B cell (primary cell): Measurements from ENCODE around the gene ASXL2. TPM values are rescaled to one million over a fixed set of nuclear protein-coding genes. Genes with fewer than 3 reads are reported as not detected.

ENCODE experiments used
- ATAC-seq: fragments of 200-7000 bp; cut with Tn5 transposase; one replicate; pipeline ENCODE4 v1.10.0; 2021; ENCODE audit warnings: low read depth, mild to moderate bottlenecking, moderate number of reproducible peaks, moderate library complexity
- CTCF ChIA-PET: fragments of 350-600 bp; sonication (Branson Sonifier 250); formaldehyde crosslinking; loops from one replicate; lab custom pipeline; 2021; ENCODE audit warnings: antibody characterized with exemption, inconsistent platforms; lab: Charles Lee
- POLR2A ChIA-PET: fragments of 350-600 bp; sonication (Branson Sonifier 250); formaldehyde crosslinking; loops from one replicate; lab custom pipeline; 2021; ENCODE audit warnings: antibody characterized with exemption; lab: Charles Lee
- DNase-seq: peaks from one replicate; pipeline ENCODE4 v3.0.0; 2013
- H2AFZ ChIP-seq: 2 replicates; pipeline ENCODE4 v1.6.1; 2012; ENCODE audit warnings: mild to moderate bottlenecking, low read depth, low read length; ENCODE audit not compliant: insufficient read depth, poor library complexity, severe bottlenecking
- H3K27ac ChIP-seq, 2 donors: 1 replicate in 1 of 2; 2 replicates in 1 of 2; pipeline ENCODE4 v1.5.1; 2012 to 2013; ENCODE audit warnings: low read length in 2 of 2, mild to moderate bottlenecking in 2 of 2, moderate library complexity in 1 of 2
- H3K27me3 ChIP-seq, 4 experiments: fragments of 200-600 bp in 1 of 4; sonication (generic) in 1 of 4; replicated peaks in 1 of 4; 1 replicate in 2 of 4; 2 replicates in 2 of 4; pipeline versions ENCODE4 v1.6.1 to v1.7.0; 2013 to 2016; ENCODE audit warnings: low read length in 3 of 4, mild to moderate bottlenecking in 2 of 4, mixed read lengths in 1 of 4, moderate library complexity in 1 of 4; ENCODE audit not compliant: insufficient read depth in 4 of 4, control insufficient read depth in 3 of 4; ENCODE audit errors: control extremely low read depth in 1 of 4
- H3K36me3 ChIP-seq, 2 experiments: replicated peaks in 1 of 2; 1 replicate in 1 of 2; 2 replicates in 1 of 2; pipeline versions ENCODE4 v1.6.1 to v1.7.1; 2013; ENCODE audit warnings: low read length in 1 of 2; ENCODE audit not compliant: insufficient read depth in 2 of 2, control insufficient read depth in 1 of 2; ENCODE audit errors: control extremely low read depth in 1 of 2, extremely low read depth in 1 of 2
- H3K4me1 ChIP-seq, 2 donors: fragments of 200-600 bp in 1 of 2; sonication (generic) in 1 of 2; 1 replicate in 1 of 2; 2 replicates in 1 of 2; pipeline versions ENCODE4 v1.5.1 to v1.6.1; 2013 to 2017; ENCODE audit warnings: low read length in 2 of 2; ENCODE audit not compliant: control insufficient read depth in 2 of 2, insufficient read depth in 2 of 2
- H3K4me2 ChIP-seq: replicated peaks from 2 replicates; pipeline ENCODE3; 2012; ENCODE audit warnings: mild to moderate bottlenecking, low read depth, low read length; ENCODE audit not compliant: poor library complexity, severe bottlenecking
- H3K4me3 ChIP-seq, 5 experiments: fragments of 200-600 bp in 1 of 5; sonication (generic) in 1 of 5; 1 replicate in 3 of 5; 2 replicates in 2 of 5; pipeline versions ENCODE4 v1.5.1 to v1.7.0; 2011 to 2016; ENCODE audit warnings: low read length in 4 of 5, mild to moderate bottlenecking in 4 of 5, low read depth in 2 of 5, control low read depth in 1 of 5, moderate library complexity in 1 of 5; ENCODE audit not compliant: insufficient read depth in 1 of 5; ENCODE audit errors: control extremely low read depth in 1 of 5, extremely low read depth in 1 of 5
- H3K79me2 ChIP-seq: fragments of 200-600 bp; sonication (generic); one replicate; pipeline ENCODE4 v1.6.0; 2016; ENCODE audit warnings: low read length; ENCODE audit not compliant: control insufficient read depth, insufficient read depth
- H3K9ac ChIP-seq: fragments of 200-600 bp; sonication (generic); 2 replicates; pipeline ENCODE4 v1.6.1; 2017; ENCODE audit warnings: mild to moderate bottlenecking, low read length, moderate library complexity
- H3K9me3 ChIP-seq, 3 donors: one replicate each; pipeline versions ENCODE4 v1.6.1 to v1.7.1; 2013; ENCODE audit warnings: low read length in 2 of 3; ENCODE audit not compliant: control insufficient read depth in 2 of 3, insufficient read depth in 1 of 3; ENCODE audit errors: control extremely low read depth in 1 of 3
- H4K20me1 ChIP-seq: 2 replicates; pipeline ENCODE4 v1.6.0; 2012; ENCODE audit warnings: mild to moderate bottlenecking, low read length; ENCODE audit not compliant: insufficient read depth, control insufficient read depth, poor library complexity, severe bottlenecking
- H3K27ac Mint-ChIP-seq: one replicate; pipeline ENCODE4 v1.8.0; 2021; ENCODE audit warnings: mixed read lengths
- H3K27me3 Mint-ChIP-seq: one replicate; pipeline ENCODE4 v1.8.0; 2021; ENCODE audit warnings: mixed read lengths
- H3K4me1 Mint-ChIP-seq: one replicate; pipeline ENCODE4 v1.8.0; 2021; ENCODE audit warnings: mixed read lengths
- H3K4me3 Mint-ChIP-seq: one replicate; pipeline ENCODE4 v1.8.0; 2021; ENCODE audit warnings: mixed read lengths
- H3K9me3 Mint-ChIP-seq: one replicate; pipeline ENCODE4 v1.8.0; 2022; ENCODE audit warnings: mixed read lengths; ENCODE audit not compliant: insufficient read depth
- CTCF ChIP-seq: fragments of 200-600 bp; IDR thresholded peaks from one replicate; pipeline ENCODE4 v1.8.0; 2022; ENCODE audit warnings: antibody characterized with exemption, mild to moderate bottlenecking
- EZH2 ChIP-seq: IDR thresholded peaks from 2 replicates; pipeline ENCODE4 v1.6.1; 2012; ENCODE audit warnings: borderline replicate concordance, low read depth, mild to moderate bottlenecking, moderate library complexity, low read length; ENCODE audit not compliant: insufficient read depth, poor library complexity, severe bottlenecking
- WGBS: methylation state at CpG from one replicate; pipeline ENCODE4 v1.1.5; 2013; ENCODE audit warnings: missing lambda C conversion rate; ENCODE audit not compliant: insufficient coverage; 5-methylcytosine and 5-hydroxymethylcytosine counted together
- intact Hi-C: fragments of 100-400 bp; cut with micrococcal nuclease; formaldehyde crosslinking; loops from one replicate; pipeline ENCODE4 v1.10.0; 2022
- polyA plus RNA-seq: library from polyadenylated mRNA; depleted of rRNA; stranded (reverse); fragments of >200 nt; gene quantifications from 2 replicates; pipeline ENCODE4 v1.2.3, GENCODE V29; 2012
- total RNA-seq, 2 donors: library from RNA; stranded (reverse); fragments of 120-200 nt in 1 of 2; gene quantifications; 1 replicate in 1 of 2; 2 replicates in 1 of 2; pipeline versions ENCODE4 v1.2.3 to v1.2.4, GENCODE V29; 2013 to 2022

ASXL2 gene
- total and polyA plus RNA-seq, 2 donors (not counting 1 experiment from before 2014, with no cell fraction given) = 7.6 to 55.0 TPM

GRCh38 chr2:25808006-25808383 is 70.3 kb downstream of the ASXL2 start:
- no peak overlapping the region for H3K4me3 Mint-ChIP-seq
- no peak for ATAC-seq
- H3K27me3 Mint-ChIP-seq = no peaks in the 10 kb centered on the region
- no peak overlapping the region for H3K27ac Mint-ChIP-seq
- ChIA-PET POLR2A (interaction anchor here (0.6 kb wide), 1 partner anchor 163 kb away, joined by 8 read pairs; no protein-coding TSS in a partner anchor), CTCF (no interaction called here)
- no peak overlapping the region for H2AFZ ChIP-seq
- H3K79me2 ChIP-seq = peaks cover 21% of the 10 kb centered on the region
- peaks cover 19% of the 10 kb centered on the region for H4K20me1 ChIP-seq
- no peaks in the 10 kb centered on the region for H3K9me3 Mint-ChIP-seq
- no CpG with 5 or more reads among the region's 2 CpGs for WGBS
- no peaks in the 10 kb centered on the region for H3K4me1 ChIP-seq
- DNase-seq = no peak
- no peaks in the 10 kb centered on the region for H3K9me3 ChIP-seq
- H3K27ac ChIP-seq = no peak overlapping the region
- peaks cover 13 to 36% of the 10 kb centered on the region in 2 experiments for H3K36me3 ChIP-seq
- TF ChIP-seq CTCF = no peak
- TF ChIP-seq EZH2 = no peak
- H3K4me3 ChIP-seq = no peak overlapping the region
- no peaks in the 10 kb centered on the region for H3K27me3 ChIP-seq
- intact Hi-C loops = no loop called here
- no peak overlapping the region for H3K4me2 ChIP-seq
- peaks cover 12% of the 10 kb centered on the region for H3K4me1 Mint-ChIP-seq
- H3K9ac ChIP-seq = no peak overlapping the region

- peaks cover 17% of the 10 kb centered on the region for H4K20me1 ChIP-seq
- H3K9ac ChIP-seq = no peak overlapping the region
- DNase-seq = no peak
- WGBS = no CpG with 5 or more reads among the region's 1 CpG
- Mint-ChIP-seq H3K4me3 (no peak overlapping the region), H3K9me3 (no peaks in the 10 kb centered on the region), H3K27me3 (no peaks in the 10 kb centered on the region), H3K27ac (no peak overlapping the region), H3K4me1 (peaks cover 12% of the 10 kb centered on the region)
- H3K4me2 ChIP-seq = no peak overlapping the region
- intact Hi-C loops = no loop called here
- no peaks in the 10 kb centered on the region for H3K27me3 ChIP-seq
- H3K9me3 ChIP-seq = no peaks in the 10 kb centered on the region
- H3K4me1 ChIP-seq = no peaks in the 10 kb centered on the region
- no peak for ATAC-seq
- no peak overlapping the region for H3K27ac ChIP-seq
- no peak overlapping the region for H2AFZ ChIP-seq
- H3K79me2 ChIP-seq = peaks cover 14% of the 10 kb centered on the region
- TF ChIP-seq EZH2 (no peak), CTCF (no peak)
- ChIA-PET POLR2A (no interaction called here), CTCF (no interaction called here)
- H3K36me3 ChIP-seq = peaks cover 13 to 37% of the 10 kb centered on the region in 2 experiments
- no peak overlapping the region for H3K4me3 ChIP-seq
These were observed 71.3 kb downstream of the ASXL2 start for GRCh38 chr2:25806941-25807340.
